Measurements from ENCODE around the gene HGFAC. TPM values are rescaled to one million over a fixed set of nuclear protein-coding genes. Genes with fewer than 3 reads are reported as not detected.
A peak's percentile ranks its signal among the peaks of the same experiment; 100 is the strongest.

Gene HGFAC
- total RNA-seq, 1 experiment from 2014 or later = 0.04 TPM

DNA sequence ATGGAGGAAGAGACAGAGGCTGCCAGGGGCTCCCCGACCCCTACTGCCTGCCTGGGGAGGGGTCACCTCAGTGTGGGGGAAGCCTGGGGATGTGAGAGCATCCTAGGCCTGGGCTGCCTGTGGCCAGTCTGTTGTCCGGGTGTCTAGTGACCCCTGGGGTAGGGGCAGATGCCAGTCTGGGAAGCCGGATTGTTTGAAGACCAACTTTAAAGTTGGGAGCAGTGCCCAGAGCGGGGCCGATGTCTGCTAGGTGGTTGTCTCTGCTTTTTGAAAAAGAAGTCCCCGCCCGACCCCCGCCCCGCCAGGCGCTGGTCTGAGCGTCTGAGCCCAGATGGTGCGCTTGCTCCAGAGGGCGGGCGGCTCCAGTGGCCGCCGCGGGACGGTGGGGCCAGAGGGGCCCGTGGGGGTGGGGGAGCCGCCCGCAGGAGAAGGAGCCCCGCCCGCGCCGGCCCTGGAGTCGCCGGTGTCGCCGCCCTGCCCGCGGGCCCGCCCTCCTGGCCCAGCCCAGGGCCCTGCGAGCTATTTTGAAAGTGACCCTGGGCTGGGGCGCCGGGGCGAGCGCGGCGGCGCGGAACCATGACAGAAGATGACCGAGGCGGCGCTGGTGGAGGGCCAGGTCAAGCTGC is 21.1 kb downstream of the HGFAC start, which contains the start of gene DOK7:
DOK7 (plus strand) TSS at position 517 of the 626 bp plus-strand sequence; CDS start at position 587, 70 bp downstream.
- H3K4me2 ChIP-seq (ENCODE audit: low read length) = peak within 1 kb of the TSS; percentile 51
- no peak within 1 kb of the TSS for H3K9ac ChIP-seq (ENCODE audit: low read length)
- BruUV-seq (replicated peaks) = no TSS peak
- CTCF ChIA-PET = no interaction called here
- TF ChIP-seq EZH2 (IDR thresholded peaks at IDR 0.05; ENCODE audit: low read length, unreplicated experiment) (no peak), EZH2phosphoT487 (IDR thresholded peaks at IDR 0.05; ENCODE audit: borderline replicate concordance, low read length) (no peak)
- TF ChIP-seq, protein P1, sequence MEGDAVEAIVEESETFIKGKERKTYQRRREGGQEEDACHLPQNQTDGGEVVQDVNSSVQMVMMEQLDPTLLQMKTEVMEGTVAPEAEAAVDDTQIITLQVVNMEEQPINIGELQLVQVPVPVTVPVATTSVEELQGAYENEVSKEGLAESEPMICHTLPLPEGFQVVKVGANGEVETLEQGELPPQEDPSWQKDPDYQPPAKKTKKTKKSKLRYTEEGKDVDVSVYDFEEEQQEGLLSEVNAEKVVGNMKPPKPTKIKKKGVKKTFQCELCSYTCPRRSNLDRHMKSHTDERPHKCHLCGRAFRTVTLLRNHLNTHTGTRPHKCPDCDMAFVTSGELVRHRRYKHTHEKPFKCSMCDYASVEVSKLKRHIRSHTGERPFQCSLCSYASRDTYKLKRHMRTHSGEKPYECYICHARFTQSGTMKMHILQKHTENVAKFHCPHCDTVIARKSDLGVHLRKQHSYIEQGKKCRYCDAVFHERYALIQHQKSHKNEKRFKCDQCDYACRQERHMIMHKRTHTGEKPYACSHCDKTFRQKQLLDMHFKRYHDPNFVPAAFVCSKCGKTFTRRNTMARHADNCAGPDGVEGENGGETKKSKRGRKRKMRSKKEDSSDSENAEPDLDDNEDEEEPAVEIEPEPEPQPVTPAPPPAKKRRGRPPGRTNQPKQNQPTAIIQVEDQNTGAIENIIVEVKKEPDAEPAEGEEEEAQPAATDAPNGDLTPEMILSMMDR (conservative IDR thresholded peaks at IDR 0.05; ENCODE audit: low read depth, low read length) = no peak
- POLR2A ChIA-PET (ENCODE audit: unreplicated experiment) = no interaction called here
- DNase-seq (no peak), ATAC-seq (peak; percentile 26)
- H3K27me3 ChIP-seq (ENCODE audit: low read length) = no peaks in the 10 kb centered on the region
- H3F3A ChIP-seq (ENCODE audit: low read length, unreplicated experiment) = no peaks in the 10 kb centered on the region
- intact Hi-C loops (cut with micrococcal nuclease) = no loop called here
- no peaks in the 10 kb centered on the region for H3K36me3 ChIP-seq (ENCODE audit: low read depth, low read length)
- peak within 1 kb of the TSS; percentile 43; the same call in 1 of the 2 replicates for H3K4me3 ChIP-seq (ENCODE audit: low read length)
- peaks cover 11% of the 10 kb centered on the region; the same call in 1 of the 2 replicates for H3K4me1 ChIP-seq (ENCODE audit: insufficient read depth, low read length)
- no peaks in the 10 kb centered on the region for H3K9me3 ChIP-seq (ENCODE audit: low read length)
- no peaks in the 10 kb centered on the region for H4K20me1 ChIP-seq (ENCODE audit: low read length)
- no peak within 1 kb of the TSS for H3K27ac ChIP-seq (ENCODE audit: low read length)
- no peak within 1 kb of the TSS for H2AFZ ChIP-seq (ENCODE audit: low read length)
- H3K9me2 ChIP-seq (replicated peaks; ENCODE audit: low read length) = no peaks in the 10 kb centered on the region
- H3K79me2 ChIP-seq (ENCODE audit: low read length) = no peaks in the 10 kb centered on the region

DNA sequence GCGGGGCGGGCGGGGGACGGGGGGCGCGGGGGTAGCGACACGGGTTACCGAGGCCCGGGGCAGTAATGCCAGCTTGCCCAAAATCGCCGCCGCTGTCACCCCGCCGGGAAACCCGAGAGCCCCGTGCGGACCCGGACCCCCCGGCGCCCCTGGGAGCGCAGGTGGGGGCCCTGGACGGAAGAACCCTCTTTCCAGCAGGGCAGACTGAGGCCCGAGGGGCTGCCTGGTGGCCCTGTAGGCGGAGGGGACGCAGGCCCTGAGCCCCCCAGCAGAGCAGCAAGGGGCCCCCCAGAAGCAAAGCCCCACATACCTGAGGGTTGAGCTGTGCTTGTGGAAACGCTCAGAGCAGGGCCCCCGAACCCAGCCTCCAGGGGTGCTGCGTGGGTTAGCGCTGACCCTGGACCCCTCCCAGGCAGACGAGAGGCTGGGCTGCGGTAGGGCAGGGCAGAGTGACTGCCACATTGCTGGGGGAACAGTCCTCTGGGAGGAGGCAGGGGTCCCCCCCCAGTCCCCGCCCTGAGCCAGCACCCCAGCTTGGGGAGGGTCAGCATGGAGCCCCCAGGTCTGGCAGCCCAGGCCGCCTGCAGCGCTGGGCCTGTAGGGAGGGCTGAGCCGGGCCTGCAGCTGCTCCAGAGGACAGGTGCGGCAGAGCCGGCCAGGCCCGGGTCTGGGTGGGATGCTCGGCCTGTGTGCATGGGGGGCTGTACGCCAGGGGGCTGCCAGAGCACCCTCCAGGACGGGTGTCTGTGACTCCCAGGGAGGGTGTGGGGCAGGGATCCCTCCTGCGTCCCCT is 22.0 kb downstream of the HGFAC start:
- POLR2A ChIA-PET (ENCODE audit: unreplicated experiment) = no interaction called here
- peak overlapping the region; percentile 51 for H3K4me2 ChIP-seq (ENCODE audit: low read length)
- no peaks in the 10 kb centered on the region for H3K9me2 ChIP-seq (replicated peaks; ENCODE audit: low read length)
- no peak overlapping the region for H3K9ac ChIP-seq (ENCODE audit: low read length)
- H3K4me1 ChIP-seq (ENCODE audit: insufficient read depth, low read length) = peaks cover 11% of the 10 kb centered on the region; the same call in 1 of the 2 replicates
- BruUV-seq (replicated peaks) = no TSS peak
- no peaks in the 10 kb centered on the region for H3K36me3 ChIP-seq (ENCODE audit: low read depth, low read length)
- peak overlapping the region; percentile 32; the same call in 1 of the 2 replicates for H3K4me3 ChIP-seq (ENCODE audit: low read length)
- H3K27me3 ChIP-seq (ENCODE audit: low read length) = no peaks in the 10 kb centered on the region
- H3F3A ChIP-seq (ENCODE audit: low read length, unreplicated experiment) = no peaks in the 10 kb centered on the region
- H2AFZ ChIP-seq (ENCODE audit: low read length) = no peak overlapping the region
- TF ChIP-seq EZH2 (IDR thresholded peaks at IDR 0.05; ENCODE audit: low read length, unreplicated experiment) (no peak), EZH2phosphoT487 (IDR thresholded peaks at IDR 0.05; ENCODE audit: borderline replicate concordance, low read length) (no peak)
- TF ChIP-seq, protein P1 (conservative IDR thresholded peaks at IDR 0.05; ENCODE audit: low read depth, low read length) = no peak
- H4K20me1 ChIP-seq (ENCODE audit: low read length) = no peaks in the 10 kb centered on the region
- no peaks in the 10 kb centered on the region for H3K79me2 ChIP-seq (ENCODE audit: low read length)
- intact Hi-C loops (cut with micrococcal nuclease) = no loop called here
- no peaks in the 10 kb centered on the region for H3K9me3 ChIP-seq (ENCODE audit: low read length)
- CTCF ChIA-PET = no interaction called here
- DNase-seq (no peak), ATAC-seq (no peak)
- no peak overlapping the region for H3K27ac ChIP-seq (ENCODE audit: low read length)
